GM21717 (cell line): ENCODE results near the gene INAFM1.

Experiments used
- ATAC-seq: cut with Tn5 transposase; IDR thresholded peaks from one replicate; pipeline ENCODE4 v1.9.1; 2021; ENCODE audit warnings: mild to moderate bottlenecking, moderate library complexity; ENCODE audit not compliant: unreplicated experiment

Gene INAFM1

DNA sequence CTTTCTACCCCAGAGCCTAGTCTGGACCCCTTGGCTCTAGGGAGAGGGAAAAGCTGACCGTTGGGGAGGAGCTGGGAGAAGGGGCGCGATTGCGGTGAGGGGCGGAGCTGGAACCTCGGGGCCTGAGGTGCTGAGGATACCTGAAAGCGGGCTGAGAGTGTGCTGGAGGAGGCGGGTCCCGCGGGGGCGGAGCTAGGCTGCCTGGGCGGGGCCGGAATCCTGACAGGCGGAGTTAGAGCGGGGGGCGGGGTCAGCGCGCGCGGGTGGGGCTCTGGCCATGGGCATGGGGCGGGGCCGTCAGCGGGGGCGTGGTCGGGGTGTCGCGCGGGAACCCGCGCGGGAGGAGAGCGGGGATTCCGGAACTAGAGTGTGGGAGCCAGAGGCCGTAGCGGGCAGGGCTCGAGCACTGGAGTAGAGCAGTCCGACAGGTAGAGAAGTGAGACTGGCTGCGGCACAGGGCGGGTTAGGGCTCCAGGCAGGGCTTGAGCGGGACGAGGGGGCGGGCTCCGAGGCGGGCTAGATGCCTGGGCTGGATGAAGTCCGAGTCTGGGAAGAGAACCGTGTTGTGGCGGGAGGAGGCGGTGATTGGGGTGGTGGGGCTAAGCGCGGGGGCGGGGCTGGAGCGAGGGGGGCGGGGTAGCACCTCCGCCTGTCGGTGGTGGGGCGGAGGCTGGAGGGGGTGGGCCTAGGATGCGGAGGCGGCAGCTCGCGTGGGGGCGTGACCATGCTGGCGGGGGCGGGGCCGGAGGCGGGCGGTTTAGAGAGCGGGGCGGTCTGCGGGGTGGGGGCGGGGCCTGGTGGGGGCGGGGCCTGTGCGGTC, at the start of gene INAFM1:
INAFM1 (plus strand) TSS at position 815 of the 820 bp plus-strand sequence. CDS start 35 bp downstream, outside the sequence.
- peak; percentile 52 for ATAC-seq

DNA sequence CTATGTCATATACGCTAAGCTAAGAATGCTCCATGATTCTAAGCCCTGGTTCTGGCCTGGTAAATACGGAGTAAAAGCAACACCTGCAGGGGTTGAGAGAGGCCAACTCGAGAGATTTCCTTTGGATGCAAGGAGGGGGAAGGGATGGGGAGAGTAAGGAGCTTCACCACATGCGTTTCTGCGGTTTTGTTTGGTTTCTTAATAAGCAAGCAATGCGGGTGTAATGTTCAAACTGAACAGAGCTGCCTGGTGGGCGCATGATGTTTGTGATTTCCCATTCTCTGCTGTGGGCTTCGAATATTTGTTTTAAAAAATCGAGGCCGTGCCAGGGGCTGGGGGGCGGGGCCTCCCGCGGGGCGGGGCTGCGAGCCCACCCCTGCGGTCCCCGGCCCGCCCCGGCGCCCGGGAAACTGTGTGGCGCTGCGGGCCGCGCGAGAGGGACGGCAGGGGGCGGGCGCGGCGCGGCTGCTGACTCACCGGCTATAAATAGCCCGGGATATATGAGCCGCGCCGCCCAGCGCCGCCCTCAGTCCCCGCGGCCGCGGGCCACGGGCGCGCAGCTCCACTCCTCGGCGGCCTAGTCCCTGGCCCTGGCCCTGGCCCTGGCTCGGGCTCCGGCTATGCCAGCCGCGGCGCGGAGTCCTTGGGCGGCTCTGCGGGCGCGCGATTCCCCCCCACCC, 48.8 kb upstream of the INAFM1 start:
- ATAC-seq, result no peak

DNA sequence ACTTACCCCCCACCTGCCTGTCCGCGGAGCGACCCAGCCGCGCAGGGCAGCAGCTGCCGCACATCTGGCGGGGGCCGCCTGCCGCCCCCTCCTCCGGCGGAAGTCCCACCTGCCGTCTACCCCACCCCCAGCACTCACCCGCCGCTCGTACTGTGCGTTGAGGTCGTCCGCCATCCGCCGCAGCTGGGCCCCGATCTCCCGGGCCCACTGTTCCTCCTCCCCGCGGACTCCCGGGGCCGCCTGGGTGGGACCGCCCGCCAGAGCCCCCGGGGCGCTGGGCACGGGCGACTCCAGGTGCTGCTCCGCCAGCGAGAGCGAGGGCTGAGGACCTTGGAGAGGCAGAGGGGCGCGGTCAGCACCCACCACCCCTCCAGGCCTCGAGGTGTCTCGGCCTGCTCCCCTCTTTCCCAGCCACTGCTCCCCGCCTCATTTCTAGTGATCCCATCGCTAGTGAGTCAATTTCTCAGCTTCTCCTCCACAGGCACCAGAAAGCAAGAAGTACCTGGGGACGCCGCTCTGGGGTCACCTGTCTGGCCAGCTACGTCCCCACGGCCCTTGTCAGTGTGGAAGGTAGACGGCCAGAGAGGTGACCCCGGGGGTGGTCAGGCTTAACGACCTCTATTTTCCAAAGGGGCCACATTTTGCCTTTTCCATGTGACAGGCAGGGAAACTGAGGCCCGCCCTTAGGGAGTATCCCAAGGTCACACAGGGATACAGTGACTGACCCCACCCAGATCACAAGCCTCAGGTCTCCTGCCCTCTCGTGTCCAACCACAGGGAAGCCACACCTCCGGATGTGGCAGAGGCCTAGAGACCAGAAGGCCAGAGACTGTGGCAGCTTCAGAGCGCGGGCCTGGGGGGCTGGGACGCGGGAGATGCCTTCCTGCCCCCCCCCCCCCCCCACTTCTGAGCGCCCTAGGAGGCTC, 48.0 kb upstream of the INAFM1 start:
- peak; percentile 23 for ATAC-seq

DNA sequence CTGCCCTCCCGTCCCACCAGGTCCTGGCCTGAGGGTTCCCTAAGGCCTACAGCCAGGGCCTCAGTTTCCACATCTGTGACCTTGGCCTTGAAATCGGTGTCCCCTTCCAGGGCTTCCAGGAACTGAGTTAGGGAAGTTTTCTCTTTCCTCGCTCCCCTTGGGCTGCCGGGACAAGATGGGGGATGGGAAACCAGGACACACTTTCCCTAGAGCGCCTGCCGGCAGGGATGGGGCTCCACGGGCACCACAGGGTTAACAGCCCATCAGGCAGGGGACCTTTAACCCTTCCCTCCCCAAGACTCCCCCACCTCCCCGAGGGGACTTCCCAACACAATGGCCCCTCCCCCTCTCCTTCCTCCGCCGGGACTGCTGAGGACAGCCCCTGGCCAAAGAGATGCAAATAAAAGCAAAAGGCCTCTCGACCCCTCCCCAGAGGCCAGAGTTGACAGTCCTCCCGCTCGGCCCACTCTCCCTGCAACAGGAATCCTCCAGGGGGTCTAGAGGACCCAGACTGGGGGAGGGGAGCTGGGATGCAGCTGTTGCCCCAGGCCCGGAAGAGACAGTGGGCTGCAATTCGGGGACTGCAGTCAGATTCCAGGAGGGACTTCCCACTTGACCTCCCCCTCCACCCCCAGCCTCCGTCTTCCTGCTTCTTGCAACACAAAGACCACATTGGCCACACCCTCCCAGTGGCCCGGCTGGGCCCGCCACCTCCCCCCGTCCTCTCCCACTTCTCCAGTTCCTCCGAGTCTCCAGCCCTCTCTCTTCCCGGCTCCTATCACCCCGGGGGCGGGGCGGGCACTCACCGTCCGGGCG, 47.1 kb upstream of the INAFM1 start:
- no peak for ATAC-seq

DNA sequence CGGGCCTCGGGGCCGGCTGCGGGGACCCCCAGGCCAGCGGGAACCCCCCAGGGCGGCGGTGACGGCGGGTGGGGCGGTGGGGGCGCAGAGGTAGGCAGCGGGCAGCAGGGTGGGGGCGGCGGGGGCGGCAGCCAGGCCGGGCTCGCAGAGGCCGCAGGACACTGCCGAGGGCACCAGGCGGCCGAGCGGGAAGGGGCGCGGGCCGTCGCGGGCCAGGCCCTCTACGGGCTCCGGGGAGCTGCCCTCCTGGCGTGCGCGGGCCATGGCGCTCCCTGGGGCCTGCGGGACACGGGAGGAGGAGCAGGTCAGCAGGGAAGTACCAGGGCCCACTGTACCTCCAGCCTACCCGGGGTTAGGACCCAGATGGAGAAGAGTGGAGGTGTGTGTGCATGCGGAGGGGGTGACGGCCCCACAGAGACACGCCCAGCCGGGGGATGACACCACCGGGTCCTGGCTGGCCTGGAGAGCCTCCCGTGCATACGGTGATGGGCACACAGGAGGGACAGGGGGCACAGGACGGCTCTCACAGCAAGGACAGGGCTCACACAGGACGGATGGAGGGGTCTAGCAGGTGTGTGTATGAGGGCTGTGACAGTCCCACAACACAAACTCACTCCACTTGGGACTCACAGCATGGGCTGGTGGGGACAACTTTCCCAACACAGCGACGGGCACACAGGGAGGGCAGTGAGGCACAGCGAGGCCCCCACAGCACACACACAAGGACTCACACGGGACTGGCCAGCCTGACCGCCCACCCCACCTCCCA, 46.3 kb upstream of the INAFM1 start:
- ATAC-seq, result no peak

DNA sequence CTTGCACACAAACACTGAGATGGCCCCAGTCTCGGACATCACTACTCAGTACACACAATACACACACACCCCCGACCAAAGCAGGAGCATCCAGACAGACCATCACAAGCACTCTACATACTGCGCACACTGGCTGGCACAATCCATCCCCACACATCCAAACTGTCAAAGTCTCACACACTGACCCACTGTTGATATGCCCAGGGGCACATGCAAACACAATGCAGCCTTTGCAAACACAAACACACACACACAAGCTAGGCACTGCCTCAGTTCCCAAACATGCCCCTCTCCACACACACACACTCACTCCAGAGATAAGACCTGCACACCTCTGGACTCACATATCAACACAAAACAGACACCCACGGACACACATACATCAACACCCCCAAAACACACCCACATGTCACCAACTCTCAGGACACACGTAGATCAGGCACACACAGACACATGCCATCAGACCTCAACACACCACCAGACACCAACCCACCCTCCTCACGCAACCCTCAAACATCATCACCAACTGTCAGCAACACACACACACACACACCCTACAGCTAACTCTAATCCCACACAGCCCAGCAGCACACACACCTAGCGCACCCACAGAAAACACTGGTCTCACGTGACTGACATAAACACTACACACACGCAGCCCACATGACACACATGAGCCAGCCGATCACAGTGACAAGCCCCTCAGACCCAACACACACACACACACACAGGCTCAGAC, 45.6 kb upstream of the INAFM1 start:
- no peak for ATAC-seq

DNA sequence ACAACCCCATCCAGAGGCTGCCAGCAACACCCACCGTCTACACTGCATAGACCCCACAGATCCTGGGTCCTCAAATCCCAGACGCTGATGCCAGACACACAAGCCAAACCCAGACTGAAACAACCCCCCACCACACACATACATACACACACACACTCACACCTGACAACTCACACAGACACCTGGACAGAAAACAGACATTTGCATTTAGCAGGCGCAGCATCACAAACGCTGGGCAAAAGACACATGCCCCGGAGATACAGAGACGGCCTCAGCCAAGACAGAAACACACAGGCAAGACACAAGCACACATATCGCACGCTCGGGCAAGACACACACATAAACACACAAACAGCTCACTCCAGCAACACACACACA, 45.0 kb upstream of the INAFM1 start:
- ATAC-seq, result no peak

DNA sequence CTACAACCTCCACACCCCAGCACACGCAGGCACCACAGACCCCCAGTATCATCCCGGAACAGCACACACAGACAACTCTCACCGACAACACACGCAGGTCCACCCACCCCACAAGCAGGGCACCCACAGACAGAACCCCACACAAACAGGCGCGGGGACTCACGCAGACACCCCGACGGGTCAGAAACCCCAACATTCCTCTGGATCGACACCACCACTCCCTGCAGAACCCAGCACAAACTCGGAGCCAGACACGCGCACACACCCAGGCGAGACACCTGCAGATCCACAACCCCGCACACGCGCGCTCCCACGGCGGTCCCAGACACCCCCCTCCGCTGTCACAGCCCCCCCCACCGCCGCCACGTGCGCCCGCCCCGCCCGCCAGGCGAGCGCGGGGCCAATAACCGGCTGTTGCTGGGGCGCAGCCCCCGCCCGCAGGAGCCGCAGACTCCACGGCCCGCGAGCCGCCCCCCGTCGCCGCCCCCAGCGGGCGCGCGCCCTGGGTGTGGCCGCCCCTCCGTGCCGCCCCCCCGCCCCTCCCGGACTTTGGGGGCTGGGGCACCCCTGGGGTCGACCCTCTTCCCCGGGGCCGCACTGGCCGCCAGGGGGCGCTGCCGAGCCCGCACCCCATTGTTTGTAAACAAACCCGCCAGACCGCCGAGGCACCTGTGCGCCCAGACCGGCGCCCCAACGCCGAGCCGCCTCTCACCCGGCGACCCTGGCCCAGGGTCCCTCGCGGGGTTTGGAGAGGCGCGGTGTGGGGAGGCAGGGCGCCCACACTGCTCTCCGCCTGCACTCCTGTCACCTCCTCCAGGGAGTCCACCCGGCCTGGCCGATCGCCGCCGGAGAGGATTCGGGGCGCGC, 44.4 kb upstream of the INAFM1 start:
- ATAC-seq, result no peak

DNA sequence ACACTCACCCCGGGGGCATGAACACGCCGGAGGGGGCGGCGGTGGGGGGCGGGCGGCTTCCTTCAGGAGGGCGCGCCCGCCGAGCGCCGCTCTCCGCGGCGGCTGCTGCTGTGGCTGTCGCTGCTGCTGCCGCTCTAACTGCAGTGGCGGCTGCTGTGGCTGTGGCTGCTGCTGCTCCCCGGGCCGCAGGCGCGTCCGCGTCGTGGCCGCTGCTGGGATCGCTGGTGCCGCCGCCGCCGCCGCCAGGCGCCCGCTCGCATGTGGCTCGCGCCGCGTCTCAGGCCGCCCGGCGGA, 43.8 kb upstream of the INAFM1 start, which contains the start of gene BBC3:
BBC3 (minus strand) TSS at position 279 of the 294 bp plus-strand sequence. CDS start 2,768 bp downstream, outside the sequence.
- no peak for ATAC-seq

DNA sequence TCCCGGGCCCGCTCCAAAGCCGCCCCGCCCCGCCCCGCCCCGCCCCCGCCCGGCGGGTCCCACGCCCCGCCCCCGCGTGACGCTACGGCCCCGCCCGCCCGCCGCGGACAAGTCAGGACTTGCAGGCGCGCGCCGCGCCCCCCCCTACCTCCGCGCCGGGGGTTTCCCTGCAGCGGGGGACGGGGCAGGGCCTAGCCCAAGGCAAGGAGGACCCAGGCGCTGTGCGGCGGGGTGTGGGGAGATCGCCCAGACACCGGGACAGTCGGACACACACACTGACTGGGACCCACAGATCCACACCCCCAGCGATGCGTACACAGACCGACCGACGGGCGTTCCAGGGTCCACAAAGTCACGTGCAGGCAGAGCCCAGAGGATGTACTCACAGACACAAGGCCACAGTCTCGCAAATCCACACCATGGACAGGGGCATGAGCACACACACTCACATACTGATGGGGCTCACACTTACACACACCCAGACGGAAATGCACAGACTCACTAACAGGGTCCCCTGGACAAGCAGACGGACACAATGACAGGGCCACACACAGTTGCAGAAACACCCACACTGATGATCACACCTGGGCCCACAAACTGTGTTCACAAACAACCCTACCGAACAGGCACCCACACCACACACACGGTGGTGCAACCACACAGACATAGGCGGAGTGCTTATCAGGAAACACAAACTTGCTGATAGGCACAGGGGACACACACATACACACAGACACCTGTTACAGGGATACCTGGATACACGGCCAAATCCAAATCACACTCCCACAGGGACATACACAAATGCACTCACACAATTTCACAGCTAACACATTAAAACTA, 43.2 kb upstream of the INAFM1 start:
- peak; percentile 25 for ATAC-seq

DNA sequence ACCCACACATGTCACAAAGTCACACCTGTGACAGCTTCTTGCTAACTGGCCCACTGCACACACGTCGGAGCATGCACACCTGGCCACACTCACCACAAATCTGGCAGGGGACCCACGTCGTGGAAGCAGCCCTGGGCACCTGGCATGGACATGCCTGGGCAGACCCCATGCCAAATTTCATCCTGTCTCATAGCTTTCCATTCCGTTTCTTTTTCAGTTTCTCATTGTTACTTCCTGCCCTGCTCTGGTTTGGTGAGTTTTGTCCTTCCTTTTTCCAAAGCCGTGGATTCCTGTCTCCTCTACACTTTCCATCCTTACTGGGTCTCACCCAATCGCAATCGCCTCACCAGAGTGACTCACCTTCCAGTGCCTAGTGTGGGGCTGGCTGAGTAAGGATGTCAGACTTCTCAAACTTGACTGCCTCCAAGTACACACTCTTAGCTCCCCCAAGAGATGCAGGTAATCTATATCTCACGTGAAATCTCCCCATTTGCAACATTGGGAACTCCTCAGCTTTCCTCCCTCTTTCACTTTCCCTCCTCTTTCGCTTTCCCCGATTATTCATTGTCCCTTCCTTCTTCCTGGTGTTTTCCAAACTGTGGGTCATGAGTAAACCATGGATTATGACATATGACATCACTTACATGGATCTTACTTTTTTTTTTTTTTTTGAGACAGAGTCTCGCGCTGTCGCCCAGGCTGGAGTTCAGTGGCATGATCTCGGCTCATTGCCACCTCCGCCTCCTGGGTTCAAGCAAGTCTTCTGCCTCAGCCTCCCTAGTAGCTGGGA, 42.1 kb upstream of the INAFM1 start:
- no peak for ATAC-seq

DNA sequence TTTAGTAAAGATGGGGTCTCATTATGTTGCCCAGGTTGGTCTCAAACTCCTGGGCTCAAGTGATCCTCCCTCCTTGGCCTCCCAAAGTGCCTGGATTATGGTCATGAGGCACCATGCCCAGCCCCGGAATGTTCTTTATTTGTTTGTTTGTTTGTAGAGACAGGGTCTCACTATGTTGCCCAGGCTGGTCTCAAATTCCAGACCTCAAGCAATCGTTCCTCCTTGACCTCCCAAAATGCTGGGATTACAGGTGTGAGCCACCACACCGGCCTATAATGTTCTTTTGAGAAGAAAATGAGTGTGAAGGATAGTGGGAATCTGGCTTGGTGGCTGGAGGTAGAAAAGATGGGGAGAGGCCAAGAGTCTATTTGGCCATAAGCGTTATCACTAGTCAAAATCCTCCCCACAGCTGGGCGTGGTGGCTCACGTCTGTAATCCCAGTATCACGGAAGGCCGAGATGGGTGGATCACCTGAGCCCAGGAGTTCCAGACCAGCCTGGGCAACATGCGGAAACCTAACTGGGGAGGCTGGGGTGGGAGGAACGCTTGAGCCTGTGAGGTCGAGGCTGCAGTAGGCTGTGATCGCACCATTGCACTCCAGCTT, 38.5 kb upstream of the INAFM1 start:
- ATAC-seq, result no peak

DNA sequence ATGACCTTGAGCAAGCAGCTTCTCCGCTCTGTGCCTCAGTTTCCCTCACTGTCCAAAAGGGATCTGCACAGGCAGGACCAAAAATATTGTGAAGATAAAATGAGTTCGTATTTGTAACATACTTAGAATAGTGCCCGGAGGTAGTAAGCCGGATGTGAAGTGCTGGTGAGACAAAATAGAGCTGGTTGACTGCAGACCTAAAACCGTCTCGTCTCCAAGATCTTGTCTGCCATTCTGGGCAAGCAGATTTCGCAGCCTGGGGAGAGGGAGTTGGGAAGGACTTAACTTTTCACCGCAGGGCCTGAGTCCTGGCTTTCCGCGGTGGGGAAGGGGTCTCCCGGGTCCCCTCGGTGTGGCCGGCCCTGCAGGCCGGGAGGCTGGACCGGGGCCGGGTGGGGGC, 35.5 kb upstream of the INAFM1 start:
- no peak for ATAC-seq

DNA sequence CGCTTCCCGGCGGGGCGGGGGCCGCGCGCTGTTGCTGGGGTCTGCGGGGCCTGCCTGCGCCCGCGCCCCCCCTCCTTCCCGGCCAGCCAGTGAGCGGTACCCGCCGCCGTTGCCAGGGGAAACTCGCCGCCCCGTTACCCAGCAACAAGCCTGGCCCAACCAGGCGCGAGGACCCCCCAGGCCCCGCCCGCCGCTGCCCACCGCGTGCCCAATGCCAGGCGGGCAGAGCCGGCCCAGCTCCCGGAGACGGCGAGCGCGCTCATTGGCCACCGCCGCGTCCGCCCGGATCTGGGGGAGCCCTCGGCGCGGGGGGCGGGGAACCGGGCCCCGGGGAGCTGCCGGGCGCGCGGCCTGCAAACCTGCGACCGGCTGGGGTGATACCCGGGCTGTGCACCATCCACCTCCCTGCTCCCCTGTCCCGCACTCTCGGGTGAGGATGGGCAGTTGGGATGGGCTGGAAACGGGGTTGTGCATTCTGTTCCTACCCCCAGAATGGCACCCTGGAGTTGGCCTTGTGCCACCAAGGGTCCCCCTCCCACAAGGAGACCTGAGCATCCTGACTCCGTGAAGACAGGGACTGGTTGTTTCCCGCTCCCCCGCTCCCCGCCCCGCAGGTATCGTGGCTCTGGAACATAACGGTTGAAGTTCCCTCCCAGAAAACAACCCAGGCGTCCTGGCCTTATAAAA, 34.9 kb upstream of the INAFM1 start:
- no peak for ATAC-seq

DNA sequence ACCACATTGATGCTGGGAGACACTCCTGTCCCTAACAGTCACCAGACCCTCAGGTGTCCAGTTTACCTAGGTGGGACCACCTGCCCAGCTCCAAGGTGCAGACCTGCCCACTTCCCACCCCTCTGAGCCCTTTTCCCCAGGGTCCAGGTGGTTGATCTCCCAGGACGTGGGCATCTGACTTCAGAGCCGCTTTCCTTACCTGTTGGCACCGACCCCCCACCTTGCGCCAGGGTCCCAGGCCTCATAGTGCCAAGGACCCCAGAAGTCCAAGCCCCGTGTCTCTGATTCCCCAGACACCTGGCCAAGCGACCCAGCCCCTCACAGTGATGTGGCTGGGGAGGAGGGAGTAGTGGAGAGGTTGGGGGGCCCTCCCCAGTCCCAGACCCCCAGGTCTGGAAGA, 34.1 kb upstream of the INAFM1 start:
- ATAC-seq, result no peak
